ENCODE data around the gene ONECUT3.

ONECUT3 gene

GRCh38 chr19:1779574-1779973, 26.3 kb downstream of the ONECUT3 start:
- Histone ChIP-seq H3K27ac (ENCODE audit: poor library complexity, severe bottlenecking) (no peak overlapping the region), H3K9me3 (ENCODE audit: severe bottlenecking) (no peaks in the 10 kb centered on the region), H3K4me1 (ENCODE audit: insufficient read depth, poor library complexity, severe bottlenecking) (no peaks in the 10 kb centered on the region), H3K4me3 (ENCODE audit: severe bottlenecking) (no peak overlapping the region), H3K27me3 (ENCODE audit: insufficient read depth, poor library complexity, severe bottlenecking) (peaks cover 32% of the 10 kb centered on the region), H3K36me3 (ENCODE audit: low read depth) (no peaks in the 10 kb centered on the region)
- ATAC-seq (ENCODE audit: low read depth): no peak
- TF ChIP-seq, protein P1, sequence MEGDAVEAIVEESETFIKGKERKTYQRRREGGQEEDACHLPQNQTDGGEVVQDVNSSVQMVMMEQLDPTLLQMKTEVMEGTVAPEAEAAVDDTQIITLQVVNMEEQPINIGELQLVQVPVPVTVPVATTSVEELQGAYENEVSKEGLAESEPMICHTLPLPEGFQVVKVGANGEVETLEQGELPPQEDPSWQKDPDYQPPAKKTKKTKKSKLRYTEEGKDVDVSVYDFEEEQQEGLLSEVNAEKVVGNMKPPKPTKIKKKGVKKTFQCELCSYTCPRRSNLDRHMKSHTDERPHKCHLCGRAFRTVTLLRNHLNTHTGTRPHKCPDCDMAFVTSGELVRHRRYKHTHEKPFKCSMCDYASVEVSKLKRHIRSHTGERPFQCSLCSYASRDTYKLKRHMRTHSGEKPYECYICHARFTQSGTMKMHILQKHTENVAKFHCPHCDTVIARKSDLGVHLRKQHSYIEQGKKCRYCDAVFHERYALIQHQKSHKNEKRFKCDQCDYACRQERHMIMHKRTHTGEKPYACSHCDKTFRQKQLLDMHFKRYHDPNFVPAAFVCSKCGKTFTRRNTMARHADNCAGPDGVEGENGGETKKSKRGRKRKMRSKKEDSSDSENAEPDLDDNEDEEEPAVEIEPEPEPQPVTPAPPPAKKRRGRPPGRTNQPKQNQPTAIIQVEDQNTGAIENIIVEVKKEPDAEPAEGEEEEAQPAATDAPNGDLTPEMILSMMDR (IDR thresholded peaks at IDR 0.05; ENCODE audit: poor library complexity, severe bottlenecking): no peak
- no peak for DNase-seq (ENCODE audit: low spot score)

GRCh38 chr19:1780272-1780958, 27.1 kb downstream of the ONECUT3 start:
- H3K9me3 ChIP-seq (ENCODE audit: severe bottlenecking): no peaks in the 10 kb centered on the region
- DNase-seq (ENCODE audit: low spot score): no peak
- no peak overlapping the region for H3K4me3 ChIP-seq (ENCODE audit: severe bottlenecking)
- peaks cover 27% of the 10 kb centered on the region for H3K27me3 ChIP-seq (ENCODE audit: insufficient read depth, poor library complexity, severe bottlenecking)
- no peaks in the 10 kb centered on the region for H3K36me3 ChIP-seq (ENCODE audit: low read depth)
- ATAC-seq (ENCODE audit: low read depth): peak; percentile 31; the same call in 1 of the 3 replicates
- H3K4me1 ChIP-seq (ENCODE audit: insufficient read depth, poor library complexity, severe bottlenecking): no peaks in the 10 kb centered on the region
- TF ChIP-seq, protein P1 (IDR thresholded peaks at IDR 0.05; ENCODE audit: poor library complexity, severe bottlenecking): no peak
- H3K27ac ChIP-seq (ENCODE audit: poor library complexity, severe bottlenecking): no peak overlapping the region

DNA sequence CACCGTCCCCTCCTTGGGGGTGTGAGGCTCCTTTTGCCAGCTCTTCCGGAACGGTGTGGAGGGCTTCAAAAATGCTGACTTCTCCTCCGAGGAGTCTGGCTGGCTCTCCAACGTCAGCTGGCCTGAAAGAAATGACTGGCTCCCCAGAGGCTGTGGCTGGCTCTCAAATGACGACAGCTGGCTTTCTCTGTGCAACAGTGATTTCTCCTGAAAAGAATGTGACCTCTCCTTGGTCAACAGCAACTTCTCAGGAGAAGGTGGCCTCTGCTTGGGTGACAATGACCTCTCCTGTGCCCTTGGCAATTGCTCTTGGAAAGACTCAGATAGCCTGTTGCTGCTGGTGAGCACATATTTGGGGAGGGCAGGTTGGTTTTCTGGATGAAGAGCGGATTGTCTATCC, 29.2 kb downstream of the ONECUT3 start:
- Histone ChIP-seq H3K4me3 (ENCODE audit: severe bottlenecking) (no peak overlapping the region), H3K27ac (ENCODE audit: poor library complexity, severe bottlenecking) (no peak overlapping the region), H3K9me3 (ENCODE audit: severe bottlenecking) (no peaks in the 10 kb centered on the region), H3K27me3 (ENCODE audit: insufficient read depth, poor library complexity, severe bottlenecking) (peaks cover 10% of the 10 kb centered on the region), H3K4me1 (ENCODE audit: insufficient read depth, poor library complexity, severe bottlenecking) (no peaks in the 10 kb centered on the region), H3K36me3 (ENCODE audit: low read depth) (no peaks in the 10 kb centered on the region)
- TF ChIP-seq, protein P1 (IDR thresholded peaks at IDR 0.05; ENCODE audit: poor library complexity, severe bottlenecking): no peak
- no peak for DNase-seq (ENCODE audit: low spot score)
- ATAC-seq (ENCODE audit: low read depth): no peak

- no peak for DNase-seq (ENCODE audit: low spot score)
- H3K27me3 ChIP-seq (ENCODE audit: insufficient read depth, poor library complexity, severe bottlenecking): peaks cover 7% of the 10 kb centered on the region
- H3K27ac ChIP-seq (ENCODE audit: poor library complexity, severe bottlenecking): no peak overlapping the region
- no peak overlapping the region for H3K4me3 ChIP-seq (ENCODE audit: severe bottlenecking)
- no peak for ATAC-seq (ENCODE audit: low read depth)
- no peaks in the 10 kb centered on the region for H3K36me3 ChIP-seq (ENCODE audit: low read depth)
- H3K9me3 ChIP-seq (ENCODE audit: severe bottlenecking): no peaks in the 10 kb centered on the region
- TF ChIP-seq, protein P1 (IDR thresholded peaks at IDR 0.05; ENCODE audit: poor library complexity, severe bottlenecking): no peak
- H3K4me1 ChIP-seq (ENCODE audit: insufficient read depth, poor library complexity, severe bottlenecking): no peaks in the 10 kb centered on the region
Observed at GRCh38 chr19:1783354-1783753, 30.0 kb downstream of the ONECUT3 start.

- Histone ChIP-seq H3K27ac (ENCODE audit: poor library complexity, severe bottlenecking) (no peak overlapping the region), H3K4me1 (ENCODE audit: insufficient read depth, poor library complexity, severe bottlenecking) (no peaks in the 10 kb centered on the region), H3K4me3 (ENCODE audit: severe bottlenecking) (no peak overlapping the region), H3K9me3 (ENCODE audit: severe bottlenecking) (no peaks in the 10 kb centered on the region), H3K36me3 (ENCODE audit: low read depth) (no peaks in the 10 kb centered on the region), H3K27me3 (ENCODE audit: insufficient read depth, poor library complexity, severe bottlenecking) (peaks cover 5% of the 10 kb centered on the region)
- TF ChIP-seq, protein P1 (IDR thresholded peaks at IDR 0.05; ENCODE audit: poor library complexity, severe bottlenecking): no peak
- DNase-seq (ENCODE audit: low spot score) (no peak), ATAC-seq (ENCODE audit: low read depth) (no peak)
Observed at GRCh38 chr19:1783874-1784273, 30.6 kb downstream of the ONECUT3 start.

Data from RWPE2 (cell line).